NCI-H2081 (cell line): ENCODE measurements around the gene TMEM175.

Experiments used
- DNase-seq, 2 experiments: peaks; one replicate each; lab custom pipeline; 2025; lab: John Stamatoyannopoulos, UW

TMEM175 gene

GRCh38 chr4:959338-960139 lies 27.3 kb downstream of the TMEM175 start:
- DNase-seq, result no peak

- DNase-seq, result no peak
Measured at GRCh38 chr4:960140-960635, 27.9 kb downstream of the TMEM175 start.

DNA sequence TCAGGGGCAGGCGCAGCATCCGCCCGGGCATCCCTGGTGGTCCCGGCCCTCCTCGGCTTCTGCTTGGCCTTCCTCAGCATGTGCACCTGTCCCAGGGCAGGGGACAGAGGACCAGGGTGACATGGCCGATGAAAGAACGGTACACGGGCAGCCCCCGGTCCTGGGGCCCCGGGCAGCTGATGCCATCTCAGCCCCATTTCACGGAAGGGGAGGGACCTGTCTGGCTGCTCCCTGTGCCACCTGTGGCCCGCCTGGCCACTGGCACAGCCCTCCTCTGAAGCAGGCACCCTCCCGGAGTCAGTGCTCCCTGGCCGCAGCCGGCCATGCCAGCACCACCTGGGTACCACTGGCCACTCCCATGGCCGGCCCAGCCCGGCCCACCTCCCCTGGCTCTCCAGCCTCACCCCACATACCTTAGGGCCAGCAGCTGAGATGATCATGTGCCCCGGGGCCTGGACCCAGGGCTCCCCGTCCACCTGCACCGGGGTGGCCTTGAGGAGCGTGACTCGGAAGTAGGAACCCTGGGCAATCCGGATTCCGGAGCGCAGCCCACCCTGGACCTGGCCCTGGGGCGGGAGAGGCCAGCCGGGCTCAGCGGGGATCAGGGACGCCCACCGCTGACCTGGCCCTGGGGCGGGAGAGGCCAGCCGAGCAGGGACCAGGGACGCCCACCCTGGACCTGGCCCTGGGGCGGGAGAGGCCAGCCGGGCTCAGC lies 28.5 kb downstream of the TMEM175 start:
- no peak for DNase-seq

- DNase-seq, result peak; percentile 40 to 60
Measured at GRCh38 chr4:961351-962230, 29.3 kb downstream of the TMEM175 start.

- DNase-seq, result peak; percentile 86 to 93
Measured at GRCh38 chr4:962231-963208, 30.3 kb downstream of the TMEM175 start.

DNA sequence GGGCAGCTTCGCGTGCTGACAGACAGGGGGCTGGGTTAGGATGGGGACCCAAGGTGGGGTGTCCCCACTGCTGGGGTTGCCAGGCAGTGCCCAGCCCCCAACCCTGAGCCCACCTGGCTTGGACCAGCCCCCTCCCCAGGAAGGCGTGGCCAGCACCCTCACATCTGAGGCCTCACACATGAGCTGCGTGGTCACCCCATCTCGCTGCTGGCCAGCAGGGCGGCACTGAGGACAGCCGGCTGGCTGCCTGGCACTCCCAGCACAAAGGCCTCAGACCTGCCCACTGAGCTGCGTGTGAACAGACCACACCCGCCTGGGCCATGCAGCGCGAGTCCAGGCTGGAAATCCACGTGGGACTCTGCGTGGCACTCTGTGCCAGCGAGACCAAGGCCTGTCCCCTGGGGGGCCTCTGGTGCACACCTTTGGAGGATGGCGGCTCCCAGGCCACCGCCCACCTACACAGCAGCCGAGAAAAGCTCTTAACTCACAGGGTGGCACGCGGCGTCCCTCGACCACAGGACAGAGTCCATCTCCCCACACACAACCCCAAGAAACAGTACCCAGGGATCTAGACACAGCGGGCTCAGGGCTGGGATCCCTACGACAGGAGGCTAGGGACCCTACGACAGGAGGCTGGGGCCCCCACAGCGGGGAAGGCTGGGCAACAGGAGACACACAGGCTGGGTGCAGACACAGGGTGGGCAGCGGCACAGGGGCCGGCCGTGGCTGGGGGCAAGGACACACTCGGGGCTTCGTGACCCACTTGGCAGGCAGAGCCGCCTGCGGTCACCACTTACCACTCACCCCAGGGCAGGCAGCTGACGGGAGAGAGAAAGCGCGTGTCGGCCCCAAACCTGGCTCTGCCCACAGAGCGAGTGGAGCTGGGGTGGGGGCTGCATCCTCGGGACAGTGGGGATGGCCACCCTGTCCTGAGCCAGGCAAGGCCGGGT lies 31.3 kb downstream of the TMEM175 start:
- no peak for DNase-seq

GRCh38 chr4:964346-965025 lies 32.2 kb downstream of the TMEM175 start:
- DNase-seq, result no peak

GRCh38 chr4:965048-965765 lies 32.9 kb downstream of the TMEM175 start:
- no peak for DNase-seq

DNA sequence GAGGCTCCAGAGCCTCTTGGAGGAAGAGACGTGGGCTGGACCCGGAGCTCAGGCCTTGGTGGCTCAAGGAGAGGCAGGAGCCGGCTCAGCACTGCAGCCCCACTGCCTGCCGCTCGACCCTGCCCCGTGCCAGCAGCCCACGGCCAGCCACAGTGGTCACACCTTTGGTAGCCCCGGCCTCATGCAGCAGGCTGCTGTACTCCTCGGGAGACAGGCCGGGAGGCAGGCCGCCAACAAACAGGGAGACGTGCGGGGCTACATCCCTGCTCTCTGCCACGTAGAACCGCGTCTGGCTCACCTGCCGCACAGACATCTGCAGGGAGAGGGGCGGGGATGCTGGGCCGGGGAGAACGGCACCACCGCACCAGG lies 33.5 kb downstream of the TMEM175 start:
- no peak for DNase-seq

- no peak for DNase-seq
Measured at GRCh38 chr4:966266-967112, 34.2 kb downstream of the TMEM175 start.

- DNase-seq, result peak in 1 of 2 experiments; percentile 7
Measured at GRCh38 chr4:967113-968104, 35.1 kb downstream of the TMEM175 start.

- DNase-seq, result peak in 1 of 2 experiments; percentile 38
Measured at GRCh38 chr4:968221-968620, 36.0 kb downstream of the TMEM175 start.

DNA sequence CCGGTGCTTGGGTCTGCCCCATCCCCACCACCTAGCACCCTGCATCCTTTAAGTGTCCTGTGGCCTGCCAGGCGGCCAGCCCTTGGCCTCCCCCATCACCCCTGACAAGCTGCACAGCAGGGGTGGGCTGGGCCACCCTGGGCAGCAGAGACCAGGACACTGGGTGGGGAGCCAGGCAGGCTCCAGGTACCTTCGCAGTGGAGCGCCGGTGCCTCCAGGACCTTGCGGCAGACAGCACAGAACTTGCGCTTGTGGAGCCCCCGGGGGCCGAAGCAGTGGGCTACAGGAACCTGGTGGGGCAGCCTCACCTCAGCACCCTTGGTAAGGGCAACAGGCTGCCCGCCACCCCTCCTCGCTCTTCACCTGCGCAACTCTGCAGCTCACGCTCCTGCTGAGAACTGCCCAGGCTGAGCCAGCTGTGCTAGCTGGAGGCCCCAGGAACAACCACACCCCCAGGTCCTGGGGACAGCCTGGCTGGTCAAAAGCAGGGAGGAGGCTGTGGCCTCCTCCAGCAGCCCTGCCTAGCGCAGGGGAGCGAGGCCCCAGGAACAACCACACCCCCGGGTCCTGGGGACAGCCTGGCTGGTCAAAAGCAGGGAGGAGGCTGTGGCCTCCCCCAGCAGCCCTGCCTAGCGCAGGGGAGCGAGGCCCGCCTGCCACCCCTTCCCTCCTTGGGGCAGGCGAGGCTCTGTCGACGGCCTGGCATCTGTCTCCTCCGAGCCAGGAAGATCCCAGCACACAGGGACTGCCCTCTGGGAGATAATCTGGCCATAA lies 36.5 kb downstream of the TMEM175 start:
- no peak for DNase-seq

DNA sequence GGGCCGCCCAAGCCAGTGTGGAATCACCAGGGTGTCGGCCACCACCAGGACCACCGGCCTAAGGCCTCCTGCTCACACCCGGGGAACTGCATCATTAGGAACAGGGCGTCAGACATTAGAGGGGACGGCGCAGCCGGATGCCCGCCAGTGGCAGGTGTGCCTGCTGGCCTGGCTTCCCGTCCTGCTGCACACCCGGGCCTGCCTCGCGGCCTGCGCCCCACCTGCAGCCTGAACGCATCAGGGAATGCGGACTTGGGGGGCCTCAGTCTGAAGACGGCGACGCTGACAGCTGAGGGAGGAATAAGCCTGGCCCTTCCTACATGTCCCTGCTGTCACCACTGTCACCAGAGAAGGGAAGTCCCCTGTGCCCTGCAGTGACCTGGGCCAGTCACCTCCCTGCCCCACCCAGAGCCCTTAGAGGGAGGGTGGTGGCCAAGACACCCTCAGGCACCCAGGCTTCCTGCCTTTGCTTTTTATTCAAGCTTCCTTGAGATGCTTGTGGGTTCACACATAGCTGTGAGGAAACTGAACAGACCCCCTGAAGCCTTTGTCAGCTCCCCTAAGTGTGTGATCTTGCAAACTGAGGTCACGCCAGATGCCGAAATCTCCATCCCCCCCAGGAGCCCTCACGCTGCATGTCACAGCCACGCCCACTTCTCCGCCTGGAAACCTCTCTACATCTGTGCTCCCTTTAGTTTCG lies 37.9 kb downstream of the TMEM175 start:
- no peak for DNase-seq
